Measurements from ENCODE around the gene XPR1. TPM values are rescaled to one million over a fixed set of nuclear protein-coding genes. Genes with fewer than 3 reads are reported as not detected.
"Not testable (repeated sequence)": the region's sequence is repeated elsewhere in the genome, so short reads cannot be mapped to it uniquely, and the experiment has no call there.

Gene XPR1
- total and polyA plus RNA-seq, 9 donors: 5.7 to 34.1 (median 17.3) TPM

GRCh38 chr1:180815188-180815587 lies 183.4 kb downstream of the XPR1 start:
- no peaks in the 10 kb centered on the region for H3K27me3 ChIP-seq
- TF ChIP-seq EP300 (IDR thresholded peaks at IDR 0.05): no peak
- no peak for TF ChIP-seq CTCF (IDR thresholded peaks at IDR 0.05)
- no peak overlapping the region for H3K27ac ChIP-seq
- H3K9me3 ChIP-seq: no peaks in the 10 kb centered on the region
- intact Hi-C loops (cut with DNase I): no loop called here
- DNase-seq: no peak
- H3K36me3 ChIP-seq: no peaks in the 10 kb centered on the region
- no peak overlapping the region for H3K4me3 ChIP-seq
- WGBS, 3 donors: 16 to 45% (median 33%) methylated on average over 4 of the region's 4 CpGs
- H3K4me1 ChIP-seq (ENCODE audit: insufficient read depth): no peaks in the 10 kb centered on the region

GRCh38 chr1:180816132-180816531 lies 184.3 kb downstream of the XPR1 start:
- TF ChIP-seq CTCF (IDR thresholded peaks at IDR 0.05) (no peak), EP300 (IDR thresholded peaks at IDR 0.05) (no peak), POLR2A (IDR thresholded peaks at IDR 0.05) (no peak)
- DNase-seq: no peak
- Histone ChIP-seq H3K4me3 (no peak overlapping the region), H3K27me3 (no peaks in the 10 kb centered on the region), H3K36me3 (no peaks in the 10 kb centered on the region), H3K4me1 (ENCODE audit: insufficient read depth) (no peaks in the 10 kb centered on the region), H3K27ac (no peak overlapping the region), H3K9me3 (no peaks in the 10 kb centered on the region)
- 91 to 95% (median 92%) methylated on average over 10 of the region's 10 CpGs for WGBS, 3 donors
- intact Hi-C loops (cut with DNase I): no loop called here

DNA sequence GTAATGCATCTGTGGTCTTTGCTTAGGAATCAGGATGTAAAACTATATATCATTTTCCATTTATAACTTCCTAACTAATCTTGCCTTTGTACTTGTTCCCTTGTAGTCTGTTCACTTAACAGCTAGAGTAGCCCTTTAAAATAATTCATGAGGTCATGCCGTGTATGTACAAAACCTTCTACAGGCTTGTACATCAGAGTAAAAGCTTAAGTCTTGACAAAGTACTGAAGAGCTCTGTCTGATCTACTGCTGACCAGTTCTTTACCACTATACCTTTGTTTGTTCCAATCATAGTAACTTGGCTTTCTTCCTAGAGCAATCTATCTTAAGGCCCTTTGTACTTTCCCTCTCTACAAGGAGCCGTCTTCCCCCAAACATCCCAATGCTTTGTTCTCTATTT lies 190.1 kb downstream of the XPR1 start:
- Histone ChIP-seq H3K36me3 (no peaks in the 10 kb centered on the region), H3K27ac (no peak overlapping the region), H3K9me3 (no peaks in the 10 kb centered on the region), H3K4me1 (ENCODE audit: insufficient read depth) (no peaks in the 10 kb centered on the region), H3K4me3 (no peak overlapping the region), H3K27me3 (no peaks in the 10 kb centered on the region)
- WGBS, 3 donors: 90 to 97% (median 94%) methylated on average over 2 of the region's 2 CpGs
- intact Hi-C loops (cut with DNase I): no loop called here
- DNase-seq: no peak
- TF ChIP-seq CTCF (IDR thresholded peaks at IDR 0.05) (no peak), POLR2A (IDR thresholded peaks at IDR 0.05) (no peak), EP300 (IDR thresholded peaks at IDR 0.05) (no peak)

DNA sequence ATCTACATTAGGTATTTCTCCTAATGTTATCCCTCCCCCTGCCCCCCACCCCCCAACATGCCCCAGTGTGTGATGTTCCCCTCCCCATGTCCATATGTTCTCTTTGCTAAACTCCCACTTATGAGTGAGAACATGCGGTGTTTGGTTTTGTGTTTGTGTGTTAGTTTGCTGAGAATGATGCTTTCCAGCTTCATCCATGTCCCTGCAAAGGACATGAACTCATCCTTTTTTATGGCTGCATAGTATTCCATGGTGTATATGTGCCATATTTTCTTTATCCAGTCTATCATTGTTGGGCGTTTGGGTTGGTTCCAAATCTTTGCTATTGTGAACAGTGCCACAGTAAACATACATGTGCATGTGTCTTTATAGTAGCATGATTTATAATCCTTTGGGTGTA lies 199.7 kb downstream of the XPR1 start:
- H3K4me3 ChIP-seq; DNase-seq; H3K27me3 ChIP-seq; H3K4me1 ChIP-seq (ENCODE audit: insufficient read depth); H3K9me3 ChIP-seq; intact Hi-C loops (cut with DNase I); H3K36me3 ChIP-seq; H3K27ac ChIP-seq: not testable (repeated sequence)
- 93 to 99% (median 98%) methylated on average over 2 of the region's 2 CpGs for WGBS, 3 donors

GRCh38 chr1:180833180-180833579 lies 201.4 kb downstream of the XPR1 start:
- DNase-seq; H3K27me3 ChIP-seq; intact Hi-C loops (cut with DNase I); H3K9me3 ChIP-seq; H3K4me1 ChIP-seq (ENCODE audit: insufficient read depth); H3K27ac ChIP-seq; H3K4me3 ChIP-seq; H3K36me3 ChIP-seq: not testable (repeated sequence)
- WGBS, 3 donors: 96 to 100% (median 100%) methylated on average over 1 of the region's 1 CpG

DNA sequence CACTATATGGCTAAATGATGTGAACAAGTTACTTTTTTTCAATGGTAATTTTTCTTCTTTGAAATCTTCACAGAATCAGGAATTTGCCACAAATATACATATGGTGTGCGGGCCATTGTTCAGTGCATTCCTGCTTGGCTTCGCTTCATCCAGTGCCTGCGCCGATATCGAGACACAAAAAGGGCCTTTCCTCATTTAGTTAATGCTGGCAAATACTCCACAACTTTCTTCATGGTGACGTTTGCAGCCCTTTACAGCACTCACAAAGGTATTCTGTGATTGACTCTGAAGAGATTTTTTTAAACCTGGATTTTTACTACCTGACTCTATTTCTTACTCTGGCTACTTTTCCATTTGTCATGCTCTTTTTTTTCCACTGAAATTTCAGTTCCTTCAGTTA lies 204.6 kb downstream of the XPR1 start:
- Histone ChIP-seq H3K9me3 (no peaks in the 10 kb centered on the region), H3K4me1 (ENCODE audit: insufficient read depth) (peaks cover under 1% of the 10 kb centered on the region), H3K4me3 (no peak overlapping the region), H3K27me3 (no peaks in the 10 kb centered on the region), H3K36me3 (no peaks in the 10 kb centered on the region), H3K27ac (no peak overlapping the region)
- intact Hi-C loops (cut with DNase I): no loop called here
- no peak for TF ChIP-seq EP300 (IDR thresholded peaks at IDR 0.05)
- TF ChIP-seq POLR2A (IDR thresholded peaks at IDR 0.05): no peak
- TF ChIP-seq CTCF (IDR thresholded peaks at IDR 0.05): no peak
- no peak for DNase-seq
- WGBS, 3 donors: 95 to 97% (median 97%) methylated on average over 6 of the region's 6 CpGs
